GM20000 (cell line): ENCODE results near the gene ARHGAP4.

Source experiments
- DNase-seq: peaks from one replicate; pipeline ENCODE4 v3.0.0; 2012; ENCODE audit warnings: low spot score
- TF ChIP-seq, protein P1 (sequence below): IDR thresholded peaks from 2 replicates; pipeline ENCODE4 v1.5.1; 2012; ENCODE audit warnings: mild to moderate bottlenecking, control low read depth; ENCODE audit errors: extremely low read depth, missing control alignments

The ARHGAP4 gene

GRCh38 chrX:153913211-153913610 is 12.9 kb downstream of the ARHGAP4 start:
- DNase-seq = no peak
- TF ChIP-seq, protein P1, sequence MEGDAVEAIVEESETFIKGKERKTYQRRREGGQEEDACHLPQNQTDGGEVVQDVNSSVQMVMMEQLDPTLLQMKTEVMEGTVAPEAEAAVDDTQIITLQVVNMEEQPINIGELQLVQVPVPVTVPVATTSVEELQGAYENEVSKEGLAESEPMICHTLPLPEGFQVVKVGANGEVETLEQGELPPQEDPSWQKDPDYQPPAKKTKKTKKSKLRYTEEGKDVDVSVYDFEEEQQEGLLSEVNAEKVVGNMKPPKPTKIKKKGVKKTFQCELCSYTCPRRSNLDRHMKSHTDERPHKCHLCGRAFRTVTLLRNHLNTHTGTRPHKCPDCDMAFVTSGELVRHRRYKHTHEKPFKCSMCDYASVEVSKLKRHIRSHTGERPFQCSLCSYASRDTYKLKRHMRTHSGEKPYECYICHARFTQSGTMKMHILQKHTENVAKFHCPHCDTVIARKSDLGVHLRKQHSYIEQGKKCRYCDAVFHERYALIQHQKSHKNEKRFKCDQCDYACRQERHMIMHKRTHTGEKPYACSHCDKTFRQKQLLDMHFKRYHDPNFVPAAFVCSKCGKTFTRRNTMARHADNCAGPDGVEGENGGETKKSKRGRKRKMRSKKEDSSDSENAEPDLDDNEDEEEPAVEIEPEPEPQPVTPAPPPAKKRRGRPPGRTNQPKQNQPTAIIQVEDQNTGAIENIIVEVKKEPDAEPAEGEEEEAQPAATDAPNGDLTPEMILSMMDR = no peak

DNA sequence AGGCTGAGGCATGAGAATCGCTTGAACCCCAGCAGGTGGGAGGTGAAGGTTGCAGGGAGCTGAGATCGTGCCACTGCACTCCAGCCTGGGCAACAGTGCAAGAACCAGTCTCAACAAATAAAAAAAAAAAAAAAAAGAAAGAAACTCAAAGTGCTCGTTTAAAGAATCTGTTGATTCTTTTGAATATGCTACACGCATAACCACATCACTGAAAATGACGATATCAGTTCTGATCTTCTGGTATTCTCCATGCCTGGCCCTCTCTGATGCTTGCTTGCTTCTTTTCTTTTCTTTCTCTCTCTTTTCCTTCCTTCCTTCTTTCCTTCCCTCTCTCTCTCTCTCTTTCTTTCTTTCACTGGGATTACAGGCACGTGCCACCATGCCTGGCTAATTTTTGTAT is 14.3 kb downstream of the ARHGAP4 start:
- DNase-seq = no peak
- TF ChIP-seq, protein P1 = no peak

- TF ChIP-seq, protein P1 = no peak
- DNase-seq = no peak
These were observed 15.6 kb downstream of the ARHGAP4 start for GRCh38 chrX:153910446-153910845.

GRCh38 chrX:153909980-153910360 is 16.1 kb downstream of the ARHGAP4 start:
- TF ChIP-seq, protein P1 = no peak
- no peak for DNase-seq

- TF ChIP-seq, protein P1 = no peak
- peak; percentile 66 for DNase-seq
These were observed 16.8 kb downstream of the ARHGAP4 start for GRCh38 chrX:153909024-153909979.

- TF ChIP-seq, protein P1 = no peak
- no peak for DNase-seq
These were observed 17.7 kb downstream of the ARHGAP4 start for GRCh38 chrX:153908219-153908860.

DNA sequence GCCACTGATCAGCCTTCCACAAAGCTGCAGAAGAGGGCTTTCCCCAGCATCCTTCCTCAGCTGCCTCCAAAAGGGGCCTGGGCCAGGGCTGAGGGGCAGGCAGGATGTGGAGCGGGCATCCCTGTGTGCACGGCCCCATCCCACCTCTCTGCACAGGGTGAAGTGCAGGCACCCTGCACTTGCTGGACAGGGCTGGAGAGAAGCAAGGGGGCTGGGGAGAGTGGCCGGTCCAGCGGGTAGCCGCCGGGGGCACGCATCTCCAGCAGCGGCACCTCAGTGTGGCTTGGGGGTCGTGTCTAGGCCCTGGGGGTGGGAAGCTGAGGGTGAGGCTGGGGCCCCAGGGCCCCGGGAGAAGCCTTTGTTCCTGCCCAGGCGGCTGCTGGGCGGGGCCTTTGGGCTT is 18.6 kb downstream of the ARHGAP4 start:
- no peak for DNase-seq
- TF ChIP-seq, protein P1 = no peak
